HepG2 (cell line): ENCODE results near the gene NUB1. TPM values are rescaled to one million over a fixed set of nuclear protein-coding genes. Genes with fewer than 3 reads are reported as not detected.
A peak's percentile ranks its signal among the peaks of the same experiment; 100 is the strongest.

Source experiments
- ATAC-seq: fragments of 200-7000 bp; cut with Tn5 transposase; 3 replicates; pipeline ENCODE4 v1.9.1; 2020; ENCODE audit warnings: mild to moderate bottlenecking, moderate library complexity
- BruUV-seq: library from RNA; stranded (reverse); fragments of 400-500 nt; replicated peaks from 2 replicates; lab custom pipeline; 2021; lab: Mats Ljungman, UMichigan
- CTCF ChIA-PET: fragments of 300-600 bp; formaldehyde crosslinking; extraction: SDS; loops from one replicate; lab custom pipeline; 2021; ENCODE audit warnings: low total read pairs, inconsistent platforms, low intra/inter-chr PET ratio; lab: Yijun Ruan, JAX
- POLR2A ChIA-PET: fragments of 350-600 bp; sonication (Branson Sonifier 250); formaldehyde crosslinking; loops from one replicate; lab custom pipeline; 2020; ENCODE audit warnings: antibody characterized with exemption, inconsistent platforms; lab: Yijun Ruan, JAX
- DNase-seq: peaks from one replicate; pipeline ENCODE4 v3.0.0-alpha.2; 2015; ENCODE audit warnings: low spot score
- FAIRE-seq: peaks from 3 replicates; lab custom pipeline; 2011; peaks lifted over from hg19 to GRCh38; lab: Jason Lieb, UNC
- H2AFZ ChIP-seq: one replicate; pipeline ENCODE4 v1.6.1; 2011; ENCODE audit warnings: low read length, inconsistent platforms
- H3K27ac ChIP-seq: fragments of 300-600 bp; 3 replicates; pipeline ENCODE4 v1.8.0; 2011; ENCODE audit warnings: mixed run types, mild to moderate bottlenecking, mixed read lengths, low read length, inconsistent platforms; ENCODE audit not compliant: insufficient read depth; ENCODE audit errors: extremely low read length
- H3K27me3 ChIP-seq, 2 experiments: fragments of 200-600 bp in 1 of 2; 2 replicates in 1 of 2; 3 replicates in 1 of 2; pipeline versions ENCODE4 v1.6.0 to v1.8.0; 2011; ENCODE audit warnings: low read length in 2 of 2, mild to moderate bottlenecking in 2 of 2, moderate library complexity in 2 of 2, inconsistent platforms in 1 of 2; ENCODE audit not compliant: insufficient read depth in 2 of 2, control insufficient read depth in 1 of 2
- H3K36me3 ChIP-seq, 2 experiments: fragments of 200-600 bp in 1 of 2; replicated peaks in 1 of 2; 2 replicates in 1 of 2; 3 replicates in 1 of 2; pipeline versions ENCODE4 v1.5.1 to v1.8.0; 2011; ENCODE audit warnings: low read length in 2 of 2, inconsistent platforms in 1 of 2; ENCODE audit not compliant: insufficient read depth in 2 of 2, control insufficient read depth in 1 of 2
- H3K4me1 ChIP-seq: 2 replicates; pipeline ENCODE4 v1.5.1; 2012; ENCODE audit warnings: low read length, inconsistent platforms; ENCODE audit not compliant: insufficient read depth
- H3K4me2 ChIP-seq: 2 replicates; pipeline ENCODE4 v1.6.0; 2011; ENCODE audit warnings: low read depth, low read length, inconsistent platforms
- H3K4me3 ChIP-seq, 3 experiments: fragments of 200-600 bp in 1 of 3; sonication (generic), shearing (Covaris generic) in 1 of 3; replicated peaks in 1 of 3; 2 replicates each; pipeline ENCODE4 v1.5.1; 2011 to 2016; ENCODE audit warnings: low read length in 3 of 3, inconsistent platforms in 2 of 3, low read depth in 2 of 3, mild to moderate bottlenecking in 2 of 3, control low read depth in 1 of 3, mixed read lengths in 1 of 3; ENCODE audit not compliant: insufficient read depth in 1 of 3
- H3K79me2 ChIP-seq: one replicate; pipeline ENCODE4 v1.6.1; 2011; ENCODE audit warnings: low read length, inconsistent platforms; ENCODE audit not compliant: insufficient read depth
- H3K9ac ChIP-seq: 2 replicates; pipeline ENCODE4 v1.6.0; 2011; ENCODE audit warnings: mild to moderate bottlenecking, low read depth, low read length, inconsistent platforms; ENCODE audit not compliant: insufficient read depth
- H3K9me3 ChIP-seq: 2 replicates; pipeline ENCODE4 v1.5.1; 2012; ENCODE audit warnings: mild to moderate bottlenecking, low read length
- H4K20me1 ChIP-seq: 2 replicates; pipeline ENCODE4 v1.6.0; 2011; ENCODE audit warnings: inconsistent platforms, mild to moderate bottlenecking, low read length, moderate library complexity; ENCODE audit not compliant: insufficient read depth
- DBP ChIP-seq: sonication (generic); formaldehyde crosslinking; IDR thresholded peaks from 2 replicates; pipeline ENCODE4 v1.4.0; 2020; ENCODE audit warnings: missing genetic modification reagents; ENCODE audit errors: not compliant biosample characterization
- MNT ChIP-seq: fragments of 450-650 bp; IDR thresholded peaks from 2 replicates; pipeline ENCODE4 v1.6.1; 2016
- ZBTB37 ChIP-seq: sonication (generic); formaldehyde crosslinking; IDR thresholded peaks from 2 replicates; pipeline ENCODE4 v1.4.0; 2020; ENCODE audit warnings: mild to moderate bottlenecking, missing genetic modification reagents
- ZNF280B ChIP-seq: sonication (generic); formaldehyde crosslinking; IDR thresholded peaks from 2 replicates; pipeline ENCODE4 v1.5.0; 2020; ENCODE audit warnings: missing genetic modification reagents, mild to moderate bottlenecking, borderline replicate concordance
- ZNF414 ChIP-seq: sonication (generic); formaldehyde crosslinking; IDR thresholded peaks from 2 replicates; pipeline ENCODE4 v1.5.0; 2020; ENCODE audit warnings: missing genetic modification reagents
- WGBS: methylation state at CpG from one replicate; pipeline ENCODE4 v1.1.6; 2017; ENCODE audit warnings: low lambda C conversion rate; 5-methylcytosine and 5-hydroxymethylcytosine counted together
- in situ Hi-C: cut with HindIII; loops from 2 replicates; pipeline ENCODE4 v1.10.0; 2017; ENCODE audit warnings: low pct_unique_long_range_greater_than_20kb; ENCODE audit not compliant: extremely low pct_ligation_motif_present
- intact Hi-C: fragments of 100-400 bp; cut with micrococcal nuclease; formaldehyde crosslinking; loops from one replicate; pipeline ENCODE4 v1.10.0; 2022; ENCODE audit not compliant: unreplicated experiment
- polyA plus RNA-seq, 8 experiments: library from polyadenylated mRNA; depleted of rRNA in 3 of 8; stranded (reverse) in 7 of 8; unstranded in 1 of 8; fragments of >200 nt; fragmentation: Illumina TruSeq in 4 of 8; extraction: Trizol in 4 of 8; gene quantifications; 2 replicates each; pipeline versions ENCODE4 v1.2.1 to v1.2.3, GENCODE V29; 2011 to 2016; ENCODE audit warnings: low read depth in 4 of 8, missing spikeins in 1 of 8, mixed read lengths in 1 of 8; ENCODE audit not compliant: insufficient read depth in 1 of 8
- total RNA-seq, 5 experiments: library from RNA; depleted of rRNA; stranded (reverse); fragments of >200 nt; fragmentation: Illumina TruSeq; extraction: Trizol; gene quantifications; 2 replicates each; pipeline ENCODE4 v1.2.3, GENCODE V29; 2016; ENCODE audit warnings: low read depth in 1 of 5

NUB1 gene
- total and polyA plus RNA-seq, 2 of the 13 experiments (the other 11 are each of a cell fraction or from before 2014, with no cell fraction given) = 27.1 to 37.0 TPM

- Histone ChIP-seq H3K36me3 (no peaks in the 10 kb centered on the region), H3K4me1 (no peaks in the 10 kb centered on the region), H3K27me3 (peaks cover 20 to 95% of the 10 kb centered on the region in 2 experiments; a peak in 4 of 5 replicates), H3K9ac (no peak overlapping the region), H3K9me3 (no peaks in the 10 kb centered on the region), H4K20me1 (no peaks in the 10 kb centered on the region), H2AFZ (no peak overlapping the region), H3K4me3 (no peak overlapping the region), H3K79me2 (no peaks in the 10 kb centered on the region), H3K27ac (no peak overlapping the region), H3K4me2 (no peak overlapping the region)
- ChIA-PET CTCF (no interaction called here), POLR2A (no interaction called here)
- FAIRE-seq (no peak), DNase-seq (no peak), ATAC-seq (no peak)
- TF ChIP-seq ZNF414 (CRISPR knock-in tag) (no peak), ZNF280B (CRISPR knock-in tag) (no peak)
- in situ Hi-C loops = no loop called here
- no TSS peak for BruUV-seq
- intact Hi-C loops = no loop called here
- 44% methylated on average over 2 of the region's 13 CpGs for WGBS
These were observed 50.8 kb downstream of the NUB1 start for GRCh38 chr7:151392426-151392825.

GRCh38 chr7:151393031-151393977 is 51.7 kb downstream of the NUB1 start:
- WGBS = 42% methylated on average over 23 of the region's 31 CpGs
- no peak for TF ChIP-seq ZBTB37 (CRISPR knock-in tag)
- no peak for TF ChIP-seq DBP (CRISPR knock-in tag)
- peak; percentile 83 for TF ChIP-seq MNT
- TF ChIP-seq, all 625 proteins: peak for 1
- POLR2A ChIA-PET = no interaction called here
- no peaks in the 10 kb centered on the region for H3K4me1 ChIP-seq
- ATAC-seq (no peak), DNase-seq (no peak), FAIRE-seq (no peak)
- H3K27me3 ChIP-seq = peaks cover 19 to 86% of the 10 kb centered on the region in 2 experiments; a peak in 4 of 5 replicates
- in situ Hi-C loops = no loop called here
- no peaks in the 10 kb centered on the region for H4K20me1 ChIP-seq
- no peak overlapping the region for H3K4me3 ChIP-seq
- no peak overlapping the region for H3K9ac ChIP-seq
- no peak overlapping the region for H3K27ac ChIP-seq
- no peaks in the 10 kb centered on the region for H3K79me2 ChIP-seq
- no peak overlapping the region for H3K4me2 ChIP-seq
- H2AFZ ChIP-seq = no peak overlapping the region
- intact Hi-C loops = no loop called here
- no peaks in the 10 kb centered on the region for H3K9me3 ChIP-seq
- H3K36me3 ChIP-seq = no peaks in the 10 kb centered on the region
- CTCF ChIA-PET = no interaction called here
- BruUV-seq = no TSS peak
